NCI-H446 treated with DMSO at 0.1 percent for 48 hours (cell line): ENCODE results near the gene AJAP1.

Experiments
- DNase-seq: peaks from one replicate; lab custom pipeline; 2025; lab: John Stamatoyannopoulos, UW

AJAP1 gene

DNA sequence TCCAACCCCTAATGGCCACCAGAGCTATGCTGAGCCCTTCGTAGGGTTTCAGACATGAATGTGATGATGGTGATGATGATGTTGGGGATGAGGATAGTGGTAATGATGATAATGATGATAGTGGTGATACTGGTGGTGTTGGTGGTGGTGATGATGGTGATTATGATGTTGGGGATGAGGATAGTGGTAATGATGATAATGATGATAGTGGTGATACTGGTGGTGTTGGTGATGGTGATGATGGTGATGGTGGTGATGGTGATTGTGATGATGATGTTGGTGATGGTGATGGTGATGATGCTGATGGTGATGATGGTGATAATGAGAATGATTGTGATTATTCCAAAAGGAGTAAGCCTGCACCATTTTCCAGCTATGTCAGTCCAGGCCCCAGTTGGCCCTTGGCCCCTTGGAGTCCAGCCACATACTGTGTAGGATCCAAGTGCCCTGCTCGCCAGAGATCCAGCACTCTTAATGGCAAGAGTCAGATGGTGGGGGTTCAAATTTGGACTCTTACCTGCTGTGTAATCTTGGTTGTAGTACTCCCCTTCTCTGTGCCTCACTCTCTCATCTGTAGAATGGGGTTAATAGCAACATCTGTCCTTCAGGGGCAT, 28.3 kb downstream of the AJAP1 start:
- no peak for DNase-seq

GRCh38 chr1:4684136-4684535, 29.7 kb downstream of the AJAP1 start:
- DNase-seq: no peak

- DNase-seq: no peak
Measured at GRCh38 chr1:4684864-4685522, 30.6 kb downstream of the AJAP1 start.

DNA sequence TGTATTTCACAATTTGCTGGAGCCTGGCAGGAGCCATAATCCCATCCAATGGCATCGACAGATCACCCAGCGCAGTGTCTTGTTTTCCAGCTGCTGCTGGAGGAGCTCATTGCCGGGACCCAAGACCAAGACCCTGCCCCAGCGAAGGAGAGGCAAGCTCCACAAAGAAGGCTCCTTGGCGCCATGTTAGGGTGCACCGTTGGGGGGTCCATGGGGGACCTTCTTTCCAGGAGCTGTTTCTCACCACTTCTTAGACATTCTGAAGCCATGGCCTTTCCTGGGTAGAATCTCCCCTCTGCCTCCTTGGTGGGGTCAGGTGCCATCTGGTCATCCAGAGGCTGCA, 31.1 kb downstream of the AJAP1 start:
- DNase-seq: no peak

DNA sequence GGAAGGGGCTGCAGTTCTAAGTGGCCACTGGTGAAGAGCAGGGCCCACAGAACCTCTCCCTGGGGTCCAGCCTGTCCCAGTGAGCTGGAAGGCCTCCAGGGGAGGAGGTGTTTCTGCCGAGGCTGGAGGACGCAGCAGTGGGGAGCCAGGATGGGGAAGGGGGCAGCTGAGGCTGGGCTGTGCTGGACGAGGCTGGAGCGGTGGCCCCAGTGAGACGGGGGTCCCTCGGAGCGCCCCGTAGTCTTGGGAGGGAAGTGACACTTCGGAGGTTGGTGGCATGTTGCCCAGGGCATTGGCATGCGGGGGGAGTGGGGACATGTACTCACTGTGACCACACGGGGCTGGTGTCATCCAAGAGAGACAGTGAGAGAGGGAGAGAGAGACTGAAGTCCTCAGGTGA, 33.5 kb downstream of the AJAP1 start:
- DNase-seq: no peak

GRCh38 chr1:4689271-4689935, 35.0 kb downstream of the AJAP1 start:
- DNase-seq: no peak

- no peak for DNase-seq
Measured at GRCh38 chr1:4689941-4690635, 35.7 kb downstream of the AJAP1 start.

DNA sequence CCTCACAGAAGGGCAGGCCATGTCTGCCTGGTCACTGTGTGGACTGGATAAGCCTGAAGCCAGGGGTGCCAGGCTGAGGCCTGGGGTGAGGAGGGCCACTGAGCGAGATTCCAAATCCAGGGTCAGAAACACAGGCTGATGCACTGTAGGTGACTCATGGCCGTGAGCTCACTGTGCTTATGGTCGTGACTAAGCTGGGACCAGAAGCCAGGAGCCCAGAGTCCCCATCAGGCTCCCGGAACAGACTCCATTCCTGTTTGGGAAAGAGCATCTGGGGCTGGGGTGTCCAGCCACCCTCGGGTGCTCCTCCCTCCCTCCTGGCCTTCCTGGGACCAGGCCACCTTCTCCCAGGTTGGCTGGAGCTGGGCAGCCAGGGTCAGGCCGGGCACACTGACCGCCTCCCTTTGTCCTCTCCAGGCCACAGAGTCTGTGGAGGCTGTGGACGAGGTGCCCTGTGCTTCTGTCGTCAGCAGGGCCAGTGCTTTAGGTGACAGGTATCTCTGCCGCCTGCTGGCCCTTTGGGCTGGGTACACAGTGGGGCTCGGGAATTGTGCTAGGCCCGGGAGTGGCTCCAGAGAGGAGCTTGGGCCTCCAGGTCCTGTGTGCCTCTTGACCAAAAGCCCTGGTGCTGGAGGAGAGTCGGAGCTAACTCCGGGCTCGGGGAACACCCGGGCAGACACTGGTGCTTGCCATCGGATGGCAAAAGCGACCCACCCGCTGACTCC, 36.7 kb downstream of the AJAP1 start:
- DNase-seq: no peak

DNA sequence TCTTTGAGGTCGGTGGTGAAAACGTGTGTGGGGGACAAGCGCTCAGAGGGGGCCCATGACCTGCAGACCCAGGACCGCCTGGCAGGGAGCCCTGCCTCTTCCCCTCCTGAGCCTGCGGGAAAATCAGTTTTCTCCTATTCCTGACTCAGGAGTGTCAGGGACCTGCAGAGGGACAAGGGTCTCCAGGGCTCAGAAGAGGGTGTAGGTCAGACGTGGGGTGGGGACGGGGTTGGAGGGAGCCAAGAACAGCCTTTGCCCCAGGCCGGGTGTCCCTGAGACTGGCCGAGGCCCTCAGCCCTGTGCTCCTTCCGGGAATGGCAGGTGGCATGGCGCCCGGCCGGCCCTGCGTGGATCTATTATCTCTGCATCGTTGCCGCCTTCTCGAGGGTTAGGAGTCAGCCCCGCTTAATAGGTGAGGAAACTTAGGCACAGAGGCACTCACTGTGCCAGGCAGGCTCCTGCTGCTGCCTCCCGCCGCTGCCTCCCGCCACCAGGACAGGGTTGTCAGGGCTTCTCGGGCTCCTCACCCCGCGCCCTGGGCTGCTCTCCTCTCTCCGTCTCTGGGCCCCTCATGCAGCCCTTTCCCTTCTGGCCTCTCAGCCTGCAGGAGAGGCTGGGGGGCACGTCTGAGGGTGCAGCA, 37.5 kb downstream of the AJAP1 start:
- no peak for DNase-seq

GRCh38 chr1:4692437-4692836, 38.0 kb downstream of the AJAP1 start:
- no peak for DNase-seq

- DNase-seq: no peak
Measured at GRCh38 chr1:4693331-4693730, 38.9 kb downstream of the AJAP1 start.

DNA sequence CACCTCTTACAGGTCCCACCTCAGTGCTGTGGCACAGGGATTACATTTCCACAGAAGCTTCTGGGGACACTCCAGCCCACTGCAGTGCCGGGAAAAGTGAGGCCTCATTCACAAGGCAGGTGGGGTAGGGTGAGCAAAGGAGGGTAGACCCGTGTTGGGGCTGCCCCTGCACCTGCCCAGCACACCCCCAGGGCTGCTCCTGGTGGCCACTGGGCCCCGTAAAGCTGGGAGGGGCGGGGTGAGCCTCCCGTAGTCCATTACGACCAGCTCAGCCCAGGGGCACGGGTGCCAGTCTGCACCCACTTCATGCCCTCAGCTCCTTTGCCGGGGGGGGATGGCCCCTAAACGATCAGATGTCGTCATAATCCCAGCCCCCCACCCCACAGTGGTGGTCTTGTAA, 39.5 kb downstream of the AJAP1 start:
- no peak for DNase-seq

- no peak for DNase-seq
Measured at GRCh38 chr1:4694492-4694891, 40.1 kb downstream of the AJAP1 start.

- no peak for DNase-seq
Measured at GRCh38 chr1:4695241-4695640, 40.8 kb downstream of the AJAP1 start.

DNA sequence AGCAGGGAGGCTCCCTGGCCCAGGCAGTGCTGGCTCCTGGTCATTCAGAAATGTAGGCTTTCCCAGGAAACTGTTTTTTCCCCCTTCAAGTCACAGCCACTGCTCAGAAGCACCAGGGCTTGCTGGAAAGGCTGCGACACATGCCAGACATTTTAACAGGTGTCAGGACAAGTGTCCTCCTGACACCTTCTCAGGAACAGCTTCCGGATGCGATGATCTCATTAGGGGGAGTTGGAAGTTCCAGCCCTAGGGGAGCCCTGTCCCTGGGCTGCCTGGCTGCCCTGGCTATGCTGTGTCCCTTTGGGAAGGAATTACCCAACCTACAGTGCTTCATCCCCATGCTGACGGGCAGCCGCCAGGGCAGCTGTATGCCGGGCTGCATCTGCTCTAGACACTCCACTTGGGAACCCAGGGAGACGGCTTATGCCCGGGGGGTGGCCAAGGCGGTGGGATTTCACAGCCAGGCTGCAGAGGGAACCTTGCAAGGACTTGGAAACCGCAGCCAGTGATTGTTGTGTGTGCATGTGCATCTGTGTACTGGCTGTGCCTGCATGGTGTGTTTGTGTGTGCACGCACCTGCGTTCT, 41.8 kb downstream of the AJAP1 start:
- DNase-seq: no peak

- DNase-seq: no peak
Measured at GRCh38 chr1:4696753-4697152, 42.3 kb downstream of the AJAP1 start.

- DNase-seq: no peak
Measured at GRCh38 chr1:4697801-4698200, 43.4 kb downstream of the AJAP1 start.

- no peak for DNase-seq
Measured at GRCh38 chr1:4698911-4699310, 44.5 kb downstream of the AJAP1 start.

DNA sequence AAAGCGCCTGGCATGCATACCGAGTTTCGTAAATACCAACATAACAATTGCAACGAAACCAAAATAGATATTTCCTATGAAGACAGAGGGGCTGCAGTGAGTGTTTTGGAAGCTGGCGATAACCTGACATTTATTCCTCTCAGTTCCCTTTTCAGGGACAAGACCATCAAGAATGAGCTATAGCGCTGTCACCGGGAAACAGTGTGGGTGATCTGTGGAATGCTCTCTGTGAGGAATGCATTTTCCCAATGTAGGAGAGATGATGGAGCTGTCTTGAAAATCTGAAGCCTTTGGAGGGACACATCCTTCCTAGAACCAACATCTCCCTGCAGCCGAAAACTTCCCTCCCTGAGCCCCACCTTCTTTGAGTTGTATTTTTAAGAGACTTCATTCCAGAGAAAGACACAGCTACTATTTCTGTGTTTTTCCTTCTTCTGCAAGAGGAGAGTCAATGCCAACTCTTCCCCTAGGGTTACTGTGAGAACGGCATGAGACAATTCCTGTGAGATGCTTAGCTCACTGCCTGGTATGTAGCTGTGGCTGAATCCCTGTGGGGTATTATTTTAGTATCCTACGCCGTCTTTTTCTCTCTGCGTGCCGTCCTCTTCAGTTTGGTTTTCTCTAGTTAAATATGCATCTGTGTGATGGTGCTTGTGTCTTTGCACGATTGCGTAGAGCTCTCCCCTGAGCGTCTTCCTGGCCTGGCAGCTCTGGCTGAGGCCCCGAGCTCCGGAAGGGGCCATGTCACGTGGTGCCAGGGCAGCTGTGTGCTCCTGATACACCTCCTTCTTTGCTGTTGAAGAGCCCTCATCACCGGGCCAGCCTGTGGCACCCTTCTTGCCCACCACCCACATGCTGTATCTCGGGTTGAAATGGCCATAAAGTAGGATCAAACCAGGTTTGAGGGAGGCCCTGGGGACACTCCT, 45.2 kb downstream of the AJAP1 start:
- no peak for DNase-seq

GRCh38 chr1:4700801-4701200, 46.4 kb downstream of the AJAP1 start:
- DNase-seq: no peak
